Heart left ventricle (tissue), 13 donors: ENCODE results near the gene LUM.

Experiments
- POLR2A ChIP-seq, 2 donors: fragments of 450-650 bp; IDR thresholded peaks; one replicate each; pipeline ENCODE4 v1.6.1; 2017; ENCODE audit warnings: antibody characterized with exemption in 2 of 2, mild to moderate bottlenecking in 2 of 2, moderate library complexity in 2 of 2
- TF ChIP-seq, protein P1 (sequence below), 12 donors: fragments of 200-600 bp; sonication (generic) in 4 of 12; IDR thresholded peaks; one replicate each; pipeline versions ENCODE4 v1.5.0 to v1.8.0; 2018 to 2022; ENCODE audit warnings: antibody characterized with exemption in 12 of 12, mild to moderate bottlenecking in 5 of 12
- donor health status: ischemic (EF 13 %, LVEDD 7.1; RV severe dilation, severe dysfunction).
- donor health status: DM: no; HTN: yes; CAD: no.
- donor health status: DM: no; HTN: no; CAD: no.
- donor health status: ischemic (EF 25% LVEDD 6.9; RV normal size, moderate dysfunction).
- donor health status: ischemic (EF 25% LVEDD 5.7; RV mildly dilated, moderate dysfunction).
- donor health status: ischemic (EF 35%, LVEDD 5.7; RV mildly dilated, moderate dysfunction).
- donor health status: nonischemic (EF 11% LVEDD 7.7; RV severe dilation, severe dysfunction).
- donor health status: DM: yes; HTN: yes; CAD: no.
- donor health status: PGD.
- donor health status: ischemic (EF 29% LVEDD 5.4; RV normal size, mild dysfunction).
- donor health status: nonischemic (EF 23%, LVEDD 6.1; RV moderate dilation, normal function).

DNA sequence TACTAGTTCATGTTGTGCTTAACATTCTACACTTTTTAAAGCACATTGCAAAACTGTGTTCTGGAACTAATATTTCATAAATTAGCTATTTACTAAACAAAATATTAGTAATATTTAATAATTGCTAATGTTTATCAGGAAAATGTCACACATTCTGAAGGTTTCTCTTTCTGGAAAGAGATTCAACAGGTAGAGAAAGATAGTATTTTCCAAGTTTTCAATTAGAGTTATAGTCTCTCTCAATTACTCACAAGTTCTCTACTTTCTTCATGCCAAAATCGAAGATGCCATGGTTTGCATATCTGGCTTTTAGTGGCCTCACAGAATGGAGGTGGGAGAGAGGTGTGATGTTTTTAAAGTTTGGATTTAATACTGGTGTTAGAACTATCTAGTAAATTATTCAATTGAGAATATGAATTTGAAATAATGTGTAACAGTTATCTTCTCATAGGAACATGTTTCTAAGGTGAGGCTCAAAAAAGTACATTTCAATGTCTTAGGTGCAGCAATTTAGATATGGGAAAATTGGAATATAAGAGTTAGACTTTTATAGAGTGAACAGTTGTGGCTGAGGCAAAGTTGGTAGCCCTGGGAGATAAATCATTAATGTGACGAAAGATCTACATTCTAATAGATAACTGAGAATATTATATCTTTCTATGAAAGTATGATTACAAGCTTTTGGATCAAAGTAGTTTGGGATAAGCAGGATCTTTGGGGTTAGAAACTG is 1.5 kb downstream of the LUM start:
- TF ChIP-seq POLR2A (IDR thresholded peaks at IDR 0.05): no peak
- TF ChIP-seq, protein P1, sequence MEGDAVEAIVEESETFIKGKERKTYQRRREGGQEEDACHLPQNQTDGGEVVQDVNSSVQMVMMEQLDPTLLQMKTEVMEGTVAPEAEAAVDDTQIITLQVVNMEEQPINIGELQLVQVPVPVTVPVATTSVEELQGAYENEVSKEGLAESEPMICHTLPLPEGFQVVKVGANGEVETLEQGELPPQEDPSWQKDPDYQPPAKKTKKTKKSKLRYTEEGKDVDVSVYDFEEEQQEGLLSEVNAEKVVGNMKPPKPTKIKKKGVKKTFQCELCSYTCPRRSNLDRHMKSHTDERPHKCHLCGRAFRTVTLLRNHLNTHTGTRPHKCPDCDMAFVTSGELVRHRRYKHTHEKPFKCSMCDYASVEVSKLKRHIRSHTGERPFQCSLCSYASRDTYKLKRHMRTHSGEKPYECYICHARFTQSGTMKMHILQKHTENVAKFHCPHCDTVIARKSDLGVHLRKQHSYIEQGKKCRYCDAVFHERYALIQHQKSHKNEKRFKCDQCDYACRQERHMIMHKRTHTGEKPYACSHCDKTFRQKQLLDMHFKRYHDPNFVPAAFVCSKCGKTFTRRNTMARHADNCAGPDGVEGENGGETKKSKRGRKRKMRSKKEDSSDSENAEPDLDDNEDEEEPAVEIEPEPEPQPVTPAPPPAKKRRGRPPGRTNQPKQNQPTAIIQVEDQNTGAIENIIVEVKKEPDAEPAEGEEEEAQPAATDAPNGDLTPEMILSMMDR (IDR thresholded peaks at IDR 0.05): no peak
